Measurements from ENCODE around the gene GULP1.

GRCh38 chr2:188627471-188627870 is 335.8 kb downstream of the GULP1 start:
- TF ChIP-seq CTCF (IDR thresholded peaks at IDR 0.05 in 8 of 11, conservative IDR thresholded peaks at IDR 0.05 in 3 of 11) (no peak), POLR2A (IDR thresholded peaks at IDR 0.05) (no peak), POLR2AphosphoS5 (IDR thresholded peaks at IDR 0.05) (no peak)

Data from spleen (tissue), 7 donors.